Hematopoietic multipotent progenitor cell (in vitro differentiated cells): ENCODE measurements around the gene P2RX6. TPM values are rescaled to one million over a fixed set of nuclear protein-coding genes. Genes with fewer than 3 reads are reported as not detected.
"Not testable (repeated sequence)": the region's sequence is repeated elsewhere in the genome, so short reads cannot be mapped to it uniquely, and the experiment has no call there.

Source experiments
- DNase-seq, 3 donors: peaks; one replicate each; pipeline ENCODE4 v3.0.0-alpha.2; 2011 to 2015; ENCODE audit warnings: low read depth in 2 of 3, low spot score in 2 of 3
- total RNA-seq: library from RNA; depleted of rRNA; stranded (reverse); fragments of >200 nt; gene quantifications from one replicate; pipeline ENCODE4 v1.2.3, GENCODE V29; 2012

Gene P2RX6
- total RNA-seq, 1 donor: 0.54 TPM

DNA sequence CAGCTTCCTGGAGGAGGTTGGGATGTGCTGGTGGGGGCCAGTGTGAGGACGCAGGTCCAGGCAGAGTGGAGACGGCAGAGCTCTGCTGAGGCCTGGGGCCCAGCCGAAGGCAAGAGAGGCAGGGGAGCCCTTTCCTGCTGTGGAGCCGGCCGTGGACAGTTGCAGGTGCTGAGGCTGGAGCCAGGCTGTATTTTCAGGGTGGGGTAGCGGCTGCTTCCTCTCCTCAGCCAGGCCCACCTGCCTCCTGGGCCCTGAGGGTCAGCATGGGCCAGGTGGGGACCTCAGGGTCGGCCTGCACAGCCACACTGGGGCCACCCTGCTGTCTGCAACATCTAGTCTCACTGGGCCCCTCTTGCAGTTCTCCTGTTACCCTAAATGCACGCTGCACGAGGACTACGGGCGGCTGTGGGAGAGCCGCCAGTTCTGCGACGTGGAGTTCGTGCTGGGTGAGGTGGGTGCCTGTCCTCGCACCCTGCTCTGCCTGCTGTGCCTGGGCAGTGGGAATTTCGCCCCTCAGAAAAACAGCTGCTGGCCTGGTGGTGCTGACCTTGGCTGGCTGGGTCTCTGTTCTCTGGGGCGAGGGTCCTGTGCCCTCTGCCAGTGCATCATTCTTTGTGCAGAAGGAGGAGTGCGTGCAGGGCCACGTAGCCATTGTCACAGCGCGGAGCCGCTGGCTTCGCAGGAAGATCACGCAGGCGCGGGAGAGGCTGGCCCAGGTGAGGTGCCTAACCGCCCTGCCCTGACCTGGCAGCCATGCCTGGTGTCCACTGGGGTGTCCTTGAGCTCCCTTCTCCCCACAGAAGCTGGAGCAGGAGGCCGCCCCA is 21.4 kb upstream of the P2RX6 start:
- DNase-seq: no peak

DNA sequence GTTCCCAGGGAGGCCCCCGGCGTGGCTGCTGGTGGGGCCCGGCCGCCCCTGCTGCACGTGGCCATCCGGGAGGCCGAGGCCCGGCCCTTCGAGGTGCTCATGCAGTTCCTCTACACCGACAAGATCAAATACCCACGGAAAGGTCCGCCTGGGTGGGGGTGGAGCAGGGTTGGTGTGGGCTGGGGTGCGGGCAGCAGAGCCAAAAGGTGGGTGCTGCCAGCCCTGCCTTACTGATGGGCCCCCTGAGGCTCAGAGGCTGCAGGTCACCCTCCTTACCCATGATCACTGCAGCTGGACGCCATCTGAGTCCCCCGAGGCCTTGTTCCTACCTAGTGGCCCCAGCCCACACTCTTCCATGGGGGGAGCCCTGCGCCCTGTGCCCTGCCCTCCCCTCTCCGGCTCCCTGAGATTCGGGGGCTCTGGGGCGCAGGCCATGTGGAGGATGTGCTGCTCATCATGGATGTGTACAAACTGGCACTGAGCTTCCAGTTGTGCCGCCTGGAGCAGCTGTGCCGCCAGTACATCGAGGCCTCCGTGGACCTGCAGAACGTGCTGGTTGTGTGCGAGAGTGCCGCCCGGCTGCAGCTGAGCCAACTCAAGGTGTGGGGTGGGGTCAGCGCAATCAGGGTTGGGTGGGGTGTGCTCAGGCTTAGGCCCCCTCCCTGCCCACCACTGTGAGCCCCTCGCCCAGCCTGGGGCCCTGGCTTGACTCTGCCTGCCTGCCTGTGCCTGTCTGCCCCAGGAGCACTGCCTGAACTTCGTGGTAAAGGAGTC is 20.6 kb upstream of the P2RX6 start:
- no peak for DNase-seq

DNA sequence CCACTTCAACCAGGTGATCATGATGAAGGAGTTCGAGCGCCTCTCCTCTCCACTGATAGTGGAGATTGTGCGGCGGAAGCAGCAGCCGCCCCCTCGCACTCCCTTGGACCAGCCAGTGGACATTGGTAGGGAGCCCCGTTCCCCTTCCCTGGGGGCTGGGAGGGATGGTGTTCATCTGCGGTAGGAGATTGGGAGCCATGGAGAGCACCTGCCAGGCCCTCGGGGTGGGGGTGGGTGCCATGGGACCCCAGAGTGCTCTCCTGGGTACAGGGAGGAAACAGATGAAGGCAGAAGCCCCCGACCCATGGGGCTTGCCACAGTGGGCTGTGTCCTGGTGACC is 20.1 kb upstream of the P2RX6 start:
- DNase-seq: no peak

DNA sequence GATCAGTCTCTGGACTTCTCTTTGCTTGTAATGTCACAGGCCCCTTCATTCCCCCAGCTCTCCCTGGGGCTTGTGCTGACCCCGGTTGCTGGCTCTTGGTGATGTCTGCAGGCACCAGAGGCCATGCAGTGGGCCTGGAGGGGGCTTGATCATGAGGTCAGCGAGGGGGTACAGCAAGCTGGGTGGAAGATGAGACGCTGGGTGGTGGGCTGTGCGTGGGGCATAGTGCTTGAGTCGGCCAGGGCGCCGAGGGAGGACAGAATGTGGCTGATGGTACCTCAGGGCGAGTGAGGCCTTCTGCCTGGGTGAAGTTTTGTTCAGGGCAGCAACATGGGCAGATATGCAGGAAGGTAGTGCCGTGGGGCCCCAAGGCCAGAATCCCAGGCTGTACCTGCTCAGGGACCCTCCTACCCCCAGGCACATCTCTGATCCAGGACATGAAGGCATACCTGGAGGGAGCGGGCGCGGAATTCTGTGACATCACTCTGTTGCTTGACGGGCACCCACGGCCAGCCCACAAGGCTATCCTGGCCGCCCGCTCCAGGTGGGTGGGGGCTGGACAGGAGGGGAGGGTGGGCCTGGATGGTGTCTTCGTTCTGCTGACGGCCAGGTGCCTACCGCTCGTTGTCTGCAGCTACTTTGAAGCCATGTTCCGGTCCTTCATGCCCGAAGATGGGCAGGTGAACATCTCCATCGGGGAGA is 19.5 kb upstream of the P2RX6 start:
- DNase-seq: no peak

DNA sequence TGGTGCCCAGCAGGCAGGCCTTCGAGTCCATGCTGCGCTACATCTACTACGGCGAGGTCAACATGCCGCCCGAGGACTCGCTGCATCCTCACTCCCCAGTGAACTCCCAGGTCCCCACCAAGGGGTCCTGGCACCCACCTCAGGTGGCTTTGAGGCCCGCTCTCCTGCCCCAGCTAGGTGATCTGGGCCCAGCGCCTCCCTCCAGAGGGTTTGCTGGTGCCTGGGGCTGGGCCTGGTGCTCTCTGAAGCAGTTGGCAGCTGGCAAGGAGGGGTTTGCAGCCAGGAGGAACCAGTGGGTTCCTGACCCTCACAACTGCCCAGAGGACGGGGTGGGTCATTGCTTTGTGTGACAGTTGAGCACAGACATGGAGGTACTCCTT is 18.9 kb upstream of the P2RX6 start:
- DNase-seq: no peak

DNA sequence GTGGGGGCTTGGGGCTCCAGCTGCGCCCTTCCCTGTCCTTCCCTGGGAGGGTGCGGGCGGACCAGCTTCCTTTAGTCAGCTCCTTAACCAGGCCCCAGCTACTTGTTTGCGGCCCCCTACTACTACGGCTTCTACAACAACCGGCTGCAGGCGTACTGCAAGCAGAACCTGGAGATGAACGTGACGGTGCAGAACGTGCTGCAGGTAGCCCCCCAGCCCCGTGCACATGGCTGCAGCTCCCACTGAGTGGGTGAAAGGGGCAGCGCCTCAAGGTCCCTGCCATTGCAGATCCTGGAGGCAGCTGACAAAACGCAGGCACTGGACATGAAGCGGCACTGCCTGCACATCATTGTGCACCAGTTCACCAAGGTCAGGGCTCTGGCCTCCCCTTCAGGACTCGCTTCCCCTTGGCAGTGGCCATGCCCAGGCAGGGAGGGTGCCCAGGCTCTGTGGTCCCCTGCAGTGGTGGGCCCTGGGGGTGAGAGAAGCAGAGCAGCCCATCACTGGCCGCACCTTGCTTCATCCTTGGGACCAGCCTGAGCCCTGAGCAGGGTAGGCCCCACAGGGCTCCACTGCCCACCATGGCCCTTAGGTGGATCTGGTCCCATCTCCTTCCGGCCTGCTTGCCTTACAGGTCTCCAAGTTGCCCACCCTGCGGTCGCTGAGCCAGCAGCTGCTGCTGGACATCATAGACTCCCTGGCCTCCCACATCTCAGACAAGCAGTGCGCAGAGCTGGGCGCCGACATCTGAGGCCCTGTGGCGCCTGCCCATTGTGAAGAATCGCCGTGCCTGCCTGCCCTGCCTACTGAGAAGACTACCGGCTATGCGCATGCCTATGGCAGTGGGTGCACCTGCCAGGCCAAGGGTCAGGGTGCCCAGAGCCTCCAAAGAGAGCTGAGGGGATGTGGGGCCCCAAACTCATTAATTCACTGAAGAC is 18.1 kb upstream of the P2RX6 start:
- DNase-seq: no peak

DNA sequence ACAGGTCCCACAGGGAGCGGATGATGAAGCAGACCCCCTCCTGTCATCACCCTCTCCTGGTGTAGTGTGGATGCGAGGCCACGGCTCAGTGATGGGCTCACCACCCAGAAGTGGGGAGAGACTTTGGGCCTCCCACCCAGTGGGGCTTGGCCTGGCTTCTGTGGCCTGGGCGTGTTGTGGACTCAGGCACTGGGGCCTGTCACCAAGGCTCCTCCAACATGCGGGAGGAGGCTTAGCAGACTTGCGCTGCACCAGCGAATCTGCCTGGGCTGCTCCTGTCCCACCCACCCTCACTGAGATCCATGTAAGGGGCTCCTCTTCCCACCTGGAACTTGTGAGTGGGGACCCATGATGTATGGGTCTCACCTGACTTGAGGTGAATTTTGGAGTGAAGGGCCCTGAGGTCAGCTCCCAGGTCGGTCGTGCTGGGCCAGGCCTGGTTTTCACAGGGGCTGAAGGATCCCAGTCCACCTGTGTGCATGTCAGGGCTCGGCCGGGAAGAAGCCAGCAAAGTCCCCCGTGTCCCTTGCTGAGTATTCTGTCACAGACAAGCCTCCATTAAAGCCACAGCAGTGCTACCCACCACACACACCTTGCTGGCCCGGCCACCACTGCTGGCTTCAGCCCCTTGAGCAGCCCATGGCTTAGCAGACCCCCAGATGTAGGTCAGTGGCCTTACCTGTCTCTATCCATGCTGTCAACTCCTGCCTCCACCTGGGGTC is 17.3 kb upstream of the P2RX6 start:
- no peak for DNase-seq

DNA sequence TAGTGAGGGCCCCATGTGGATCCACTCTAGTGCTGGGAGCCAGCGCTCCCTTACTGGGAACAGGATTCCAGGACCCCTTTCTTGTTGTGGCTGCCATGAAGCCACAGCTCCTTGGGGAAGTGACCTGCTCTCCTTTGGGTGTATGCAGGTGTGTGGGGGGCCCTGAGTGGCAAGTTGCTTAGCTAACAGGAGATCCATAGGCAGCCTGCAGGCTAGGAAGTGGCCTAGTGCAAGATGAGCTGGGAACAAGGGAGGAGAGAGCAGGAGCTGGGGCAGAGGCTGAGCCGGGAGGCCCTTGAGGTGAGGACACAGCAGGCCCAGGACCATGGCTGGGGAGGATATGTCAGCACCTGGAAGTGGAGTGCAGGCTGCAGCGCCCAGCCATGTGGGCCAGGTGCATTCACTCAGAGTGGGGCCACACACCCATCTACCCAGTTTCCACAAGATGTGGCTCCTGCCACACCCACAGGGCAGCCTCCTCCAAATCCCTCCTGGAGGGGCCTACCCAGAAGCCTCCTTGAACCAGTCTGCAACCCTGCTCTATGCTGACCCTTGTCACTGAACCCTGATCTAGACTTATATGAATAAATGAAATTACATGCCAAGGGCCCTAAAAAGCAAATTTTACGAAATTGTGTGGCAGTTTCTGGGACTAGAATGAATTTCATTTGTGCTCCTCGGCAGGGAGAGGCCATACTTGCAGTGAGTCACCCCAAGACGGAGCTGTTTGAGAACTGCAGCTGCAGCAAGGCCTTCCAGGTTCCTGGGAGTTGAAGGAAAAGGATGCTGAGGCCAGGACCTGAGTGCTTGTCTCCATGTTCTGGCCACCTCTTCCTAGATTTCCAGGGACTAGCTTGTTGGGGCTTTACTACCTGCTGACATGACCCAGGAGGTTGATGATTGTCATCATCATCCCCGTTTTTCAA is 16.3 kb upstream of the P2RX6 start:
- no peak for DNase-seq

DNA sequence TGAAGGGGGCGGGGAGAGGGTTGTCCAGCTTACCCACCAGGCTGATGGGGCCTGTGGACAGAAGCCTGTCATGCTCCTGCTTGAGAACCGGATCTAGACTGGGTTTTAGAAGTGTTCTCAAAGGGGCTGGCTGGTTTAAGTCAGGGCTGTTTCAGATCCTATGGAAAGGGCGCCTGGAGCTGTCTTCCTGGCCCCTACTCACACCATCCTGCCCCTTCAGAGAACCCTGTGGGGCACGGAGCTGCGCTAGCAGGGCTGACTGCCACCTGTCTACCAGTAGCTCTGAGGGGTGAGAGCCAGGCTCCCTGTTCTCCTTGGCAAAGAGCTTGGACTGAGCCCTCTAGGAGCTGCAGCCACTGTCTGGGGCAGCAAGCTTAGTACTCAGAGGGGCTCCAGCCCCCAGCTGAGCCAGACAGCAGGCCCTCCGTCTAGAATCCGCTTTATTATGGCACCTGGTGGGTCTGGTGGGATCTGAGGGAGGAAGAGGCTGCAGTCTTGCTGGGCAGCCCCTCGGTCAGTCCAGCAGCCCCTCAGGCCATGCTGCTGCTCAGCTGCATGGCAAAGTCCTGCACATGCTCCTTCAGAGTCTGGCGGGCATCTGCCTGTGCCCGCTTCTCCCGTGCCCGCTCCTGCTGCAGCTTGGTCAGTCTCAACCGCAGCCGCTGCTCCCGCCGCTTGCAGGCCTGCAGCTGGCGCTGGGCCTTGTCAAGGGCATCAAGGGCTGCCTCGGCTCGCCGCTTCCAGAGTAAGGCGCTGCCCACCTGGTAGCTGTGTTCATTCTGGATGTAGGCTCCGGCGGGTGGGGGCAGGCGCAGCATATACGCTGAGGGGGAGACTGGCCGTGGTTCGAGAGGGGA is 15.4 kb upstream of the P2RX6 start:
- DNase-seq: no peak

DNA sequence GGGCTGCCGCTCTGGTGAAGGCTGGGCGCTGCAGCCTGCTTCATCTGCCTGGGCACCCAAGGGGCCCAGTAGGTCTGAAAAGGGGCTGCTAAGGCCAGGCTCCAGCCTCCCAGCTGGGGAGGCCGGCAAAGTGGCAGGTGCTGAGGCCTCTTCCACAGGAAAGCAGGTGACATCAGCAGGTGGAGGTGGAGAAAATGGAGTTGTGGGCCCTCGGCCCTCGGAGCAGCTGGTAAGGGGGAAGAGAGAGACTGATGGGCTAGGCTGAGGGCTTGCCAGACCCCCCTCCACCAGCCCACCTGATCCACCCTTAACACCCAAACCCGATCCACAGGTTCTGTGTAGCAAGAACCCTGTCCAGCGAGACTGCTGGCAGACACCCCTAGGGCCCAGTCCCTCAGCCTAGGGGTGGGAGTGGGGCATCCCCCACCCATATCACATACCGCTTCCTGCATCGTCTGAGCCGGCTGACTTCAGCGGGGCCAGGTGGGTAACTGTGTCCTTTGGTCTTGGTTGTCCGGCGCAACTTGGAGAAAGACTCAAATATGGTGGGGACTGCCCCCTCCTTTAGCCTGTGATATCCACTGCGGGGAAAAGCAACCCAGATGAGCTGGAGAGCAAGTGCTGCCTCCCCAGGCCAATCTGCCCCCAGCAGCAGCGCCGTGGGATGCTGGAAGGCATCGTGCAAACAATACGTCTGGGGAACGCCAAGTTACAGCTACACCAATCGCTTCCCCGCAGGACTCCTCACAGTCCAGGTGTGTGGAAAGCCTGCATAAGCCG is 14.6 kb upstream of the P2RX6 start:
- DNase-seq: no peak

DNA sequence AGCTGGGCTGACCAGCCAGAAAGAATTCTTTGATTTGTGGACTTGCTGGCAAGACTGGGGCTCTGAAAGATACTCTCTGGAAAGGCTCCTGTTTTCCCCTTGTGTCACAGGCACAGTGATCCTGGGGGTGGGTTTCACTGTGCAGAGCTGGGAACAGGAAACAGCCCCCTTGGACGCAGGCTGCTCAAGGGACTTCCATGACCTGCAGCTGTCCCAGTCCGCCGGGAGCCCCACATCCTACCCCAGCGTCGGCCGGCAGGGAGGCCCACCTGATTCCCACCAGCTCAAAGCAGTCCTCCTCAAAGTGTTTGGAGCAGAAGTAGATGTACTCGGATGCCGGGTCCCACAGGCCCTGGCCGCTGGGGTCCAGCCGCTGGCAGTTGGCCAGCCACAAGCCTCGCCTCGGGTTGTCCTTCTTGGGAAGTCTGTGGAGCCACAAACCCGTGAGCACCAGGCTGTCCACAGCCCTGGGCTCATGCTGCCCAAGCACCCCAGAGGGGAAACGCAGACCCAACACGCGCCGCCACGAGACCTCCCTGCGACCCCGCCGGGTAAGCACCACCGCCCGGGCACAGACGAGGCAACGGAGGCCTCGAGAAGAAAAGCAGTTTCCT is 13.9 kb upstream of the P2RX6 start:
- DNase-seq: no peak

DNA sequence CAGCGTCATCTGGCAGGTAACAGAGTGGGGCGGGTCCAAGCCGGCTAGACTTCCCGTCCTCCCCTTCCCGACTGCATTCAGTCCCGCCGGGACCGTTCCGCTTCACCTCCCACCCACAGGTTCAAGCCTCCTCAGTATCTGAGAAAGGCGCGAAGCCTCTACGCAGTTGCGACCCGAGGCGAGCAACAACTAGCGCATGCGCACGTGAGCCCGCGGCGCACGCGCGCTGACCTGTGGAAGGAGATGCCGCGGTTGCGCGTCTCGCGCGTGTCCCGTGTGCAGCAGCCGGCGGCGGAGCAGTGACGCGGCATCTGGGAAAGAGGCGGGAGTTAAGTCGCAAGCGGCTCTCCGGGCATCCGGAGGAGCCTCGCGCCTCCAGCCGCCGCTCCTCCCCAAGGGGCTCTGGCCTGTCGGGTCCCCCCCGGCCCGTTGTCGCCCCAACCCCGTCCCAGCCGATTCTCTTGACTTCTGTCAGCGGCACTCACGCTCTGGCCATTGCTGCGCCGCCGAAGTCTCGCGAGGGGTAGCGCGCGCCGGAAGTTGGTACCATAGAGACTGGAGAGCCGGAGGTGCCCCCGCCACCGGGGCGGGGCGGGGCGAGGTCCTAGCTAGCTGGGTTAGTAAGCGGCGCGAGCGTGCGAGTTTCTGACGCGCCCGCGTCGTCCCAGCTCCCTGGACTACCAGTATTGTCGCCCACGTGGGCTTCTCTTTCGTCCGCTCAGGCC is 13.2 kb upstream of the P2RX6 start, which contains the start of gene THAP7:
Gene THAP7 (minus strand): TSS at position 518 of the 725 bp plus-strand sequence. CDS start 207 bp downstream, at position 311.
- DNase-seq: peak; percentile 97 to 98 (median 98)

DNA sequence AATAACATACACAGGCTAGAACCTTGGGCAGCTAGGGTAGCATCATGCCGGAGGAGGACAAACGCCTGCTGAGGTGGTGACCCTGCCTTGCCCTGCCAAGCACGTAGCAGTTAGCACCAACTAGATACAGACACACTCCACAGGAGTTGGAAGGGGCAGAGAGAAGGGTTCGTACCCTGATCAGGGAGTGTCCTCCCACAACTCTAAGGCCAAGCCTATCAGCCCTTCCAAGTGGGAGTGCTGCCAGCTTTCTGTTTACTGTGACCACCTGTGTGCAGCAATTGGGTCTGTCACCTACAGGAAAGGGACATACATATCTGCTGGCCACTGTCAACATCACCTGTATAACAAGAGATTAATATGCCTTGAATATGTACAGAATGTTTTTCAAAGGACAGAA is 11.2 kb upstream of the P2RX6 start:
- DNase-seq: no peak

DNA sequence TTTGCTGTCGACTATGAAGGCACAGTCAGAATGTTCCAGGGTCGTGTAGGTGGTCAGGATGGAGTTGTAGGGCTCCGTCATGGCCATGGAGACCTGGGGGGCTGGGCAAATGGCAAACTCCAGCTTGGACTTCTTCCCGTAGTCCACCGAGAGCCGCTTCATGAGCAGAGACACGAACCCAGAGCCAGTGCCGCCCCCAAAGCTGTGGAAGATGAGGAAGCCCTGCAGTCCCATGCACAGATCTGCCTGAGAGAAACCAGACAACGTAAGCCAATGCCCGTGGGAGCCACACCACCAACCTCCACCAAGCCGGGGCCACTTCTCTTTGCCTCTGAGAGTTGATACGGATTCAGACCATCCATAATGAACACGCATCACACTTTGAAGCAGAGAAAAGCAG is 5.8 kb upstream of the P2RX6 start:
- not testable (repeated sequence) for DNase-seq

DNA sequence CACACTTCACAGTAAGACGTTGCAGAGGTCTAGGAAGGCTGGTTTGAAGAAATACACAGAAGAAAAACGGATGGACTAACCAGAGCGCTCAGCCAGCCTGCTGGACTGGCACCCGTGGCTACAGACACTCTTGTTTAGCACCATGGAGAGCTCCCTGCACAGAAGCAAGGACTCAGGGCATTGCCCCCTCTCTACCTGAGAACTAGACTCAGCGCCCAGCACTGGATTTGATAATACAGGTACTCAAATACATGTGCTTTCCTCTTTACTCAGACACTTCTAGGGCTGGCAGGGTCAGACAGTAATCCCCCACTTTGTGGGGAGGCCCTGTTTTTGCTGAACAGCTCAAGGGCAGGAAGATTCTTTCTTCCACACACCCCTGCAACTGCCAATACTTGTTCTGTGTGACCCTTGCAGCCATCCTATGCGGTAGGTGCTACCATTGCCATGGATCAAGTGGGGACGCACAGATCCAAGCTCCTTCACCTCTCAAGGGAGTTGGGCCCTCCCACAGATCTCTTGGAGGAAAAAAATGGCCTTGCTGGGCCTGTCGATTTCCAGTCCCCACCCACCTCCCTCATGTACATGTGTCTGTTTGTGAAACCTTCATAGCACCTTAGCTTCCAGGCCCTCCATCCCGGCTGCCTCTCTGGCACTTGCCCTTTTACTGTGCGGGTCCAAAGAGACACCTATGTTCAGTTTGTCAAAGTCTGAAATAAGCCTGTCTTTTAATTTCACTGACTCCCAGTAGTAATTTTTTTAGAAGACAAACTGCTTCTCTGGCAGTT is 5.1 kb upstream of the P2RX6 start:
- peak in 2 of 3 donors; percentile 37 to 66 for DNase-seq
